ENCODE results near the gene SPANXN4. TPM values are rescaled to one million over a fixed set of nuclear protein-coding genes. Genes with fewer than 3 reads are reported as not detected.

Gene SPANXN4
- not detected in 2 replicates for total RNA-seq

GRCh38 chrX:143025628-143026027 lies at the start of gene SPANXN4:
Gene SPANXN4, plus strand, starts transcription at chrX:143025928. Its CDS starts 87 bp downstream, at chrX:143026015.

All from dermis lymphatic vessel endothelial cell (primary cell).